ENCODE measurements around the gene VAMP7.
"Not testable (repeated sequence)": the region's sequence is repeated elsewhere in the genome, so short reads cannot be mapped to it uniquely, and the experiment has no call there.

The VAMP7 gene

DNA sequence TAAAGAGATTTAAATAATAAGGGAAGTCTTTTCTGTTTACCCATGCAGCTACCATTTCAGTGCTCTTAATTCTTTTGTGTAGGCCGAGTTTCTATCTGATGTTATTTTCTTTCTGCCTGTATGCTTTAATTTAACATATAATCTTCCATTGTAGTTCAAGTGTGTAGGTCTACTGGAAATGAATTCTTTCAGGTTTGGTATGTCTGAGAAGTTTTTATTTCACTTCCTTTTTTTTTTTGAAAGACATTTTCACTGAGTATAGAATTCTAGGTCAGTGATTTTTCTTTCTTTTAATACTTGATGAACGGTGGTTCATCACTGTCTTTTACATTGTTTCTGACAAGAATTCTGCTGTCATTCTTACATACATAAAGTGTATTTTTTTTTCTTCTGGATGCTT, 42.1 kb downstream of the VAMP7 start:
- DNase-seq, result no peak

DNA sequence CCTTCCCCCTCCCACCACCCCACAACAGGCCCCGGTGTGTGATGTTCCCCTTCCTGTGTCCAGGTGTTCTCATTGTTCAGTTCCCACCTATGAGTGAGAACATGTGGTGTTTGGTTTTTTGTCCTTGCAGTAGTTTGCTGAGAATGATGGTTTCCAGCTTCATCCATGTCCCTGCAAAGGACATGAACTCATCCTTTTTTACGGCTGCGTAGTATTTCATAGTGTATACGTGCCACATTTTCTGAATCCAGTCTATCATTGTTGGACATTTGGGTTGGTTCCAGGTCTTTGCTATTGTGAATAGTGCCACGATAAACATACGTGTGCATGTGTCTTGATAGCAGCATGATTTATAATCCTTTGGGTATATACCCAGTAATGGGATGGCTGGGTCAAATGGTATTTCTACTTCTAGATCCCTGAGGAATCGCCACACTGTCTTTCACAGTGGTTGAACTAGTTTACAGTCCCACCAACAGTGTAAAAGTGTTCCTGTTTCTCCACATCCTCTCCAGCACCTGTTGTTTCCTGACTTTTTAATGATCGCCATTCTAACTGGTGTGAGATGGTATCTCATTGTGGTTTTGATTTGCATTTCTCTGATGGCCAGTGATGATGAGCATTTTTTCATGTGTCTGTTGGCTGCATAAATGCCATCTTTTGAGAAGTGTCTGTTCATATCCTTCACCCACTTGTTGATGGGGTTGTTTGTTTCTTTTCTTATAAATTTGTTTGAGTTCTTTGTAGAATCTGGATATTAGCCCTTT, 49.9 kb downstream of the VAMP7 start:
- not testable (repeated sequence) for DNase-seq

DNA sequence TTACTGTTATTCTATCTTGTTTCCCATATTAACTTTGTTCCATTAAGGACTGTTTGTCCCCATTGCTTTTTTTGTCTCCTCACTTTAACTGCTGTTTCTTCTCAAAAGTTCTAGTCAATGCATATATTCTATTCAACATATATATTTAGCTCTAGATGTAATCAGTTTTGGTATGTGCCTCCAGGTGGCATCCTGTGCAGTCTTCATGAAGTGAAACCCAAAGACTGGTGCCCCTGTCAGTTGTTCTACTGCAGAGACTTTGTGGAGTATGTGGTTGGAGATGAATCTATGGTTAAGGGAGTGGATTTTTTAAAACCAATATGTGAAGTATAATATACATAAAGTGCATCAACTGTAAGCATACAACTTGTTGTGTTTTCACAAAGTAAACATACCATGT, 57.0 kb downstream of the VAMP7 start:
- no peak for DNase-seq

DNA sequence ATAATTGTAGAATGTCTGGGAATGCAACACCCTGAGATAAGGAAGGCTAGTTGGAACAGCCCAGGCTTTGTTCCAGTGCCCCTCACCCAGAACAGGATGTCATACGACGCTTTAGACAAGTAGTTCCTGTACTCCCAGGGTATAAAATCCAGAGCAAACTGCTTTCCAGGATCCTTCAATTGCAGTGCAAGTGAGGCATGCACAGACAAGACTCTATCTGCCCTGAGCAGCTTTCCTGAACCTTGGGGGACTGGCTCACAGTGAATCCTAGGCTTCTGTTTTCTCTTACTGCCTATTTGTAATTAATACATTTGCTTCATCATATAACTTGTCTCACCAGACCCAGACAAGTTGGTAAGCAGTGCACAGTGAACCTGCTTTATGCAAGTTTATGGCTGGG, 68.0 kb downstream of the VAMP7 start:
- DNase-seq, result no peak

DNA sequence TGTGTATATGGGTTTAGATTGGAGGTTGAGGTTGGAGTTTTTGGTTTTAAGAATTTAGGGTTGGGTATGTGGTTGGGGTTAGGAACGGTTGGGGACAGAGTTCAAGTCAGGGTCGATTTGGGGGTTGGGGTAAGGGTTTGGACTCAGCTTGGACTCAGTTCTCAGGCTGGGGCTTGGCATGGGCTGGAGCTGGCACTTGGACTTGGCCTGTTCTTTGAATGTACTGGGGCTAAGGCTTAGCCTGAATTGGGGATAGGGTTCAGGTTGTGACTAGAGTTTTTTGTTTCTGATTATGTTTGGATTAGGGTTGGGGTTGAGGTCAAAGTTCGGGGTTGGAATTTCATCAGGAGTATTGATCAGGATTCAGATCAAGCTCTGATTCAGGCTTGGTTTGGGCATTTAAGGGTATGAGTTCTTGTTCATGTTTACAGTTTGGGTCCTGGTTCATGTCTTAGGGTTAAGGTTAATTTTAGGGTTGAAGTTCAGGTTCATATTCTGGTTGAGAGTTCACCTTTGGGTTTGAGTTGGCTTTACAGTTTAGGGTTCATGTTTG, 70.2 kb downstream of the VAMP7 start:
- DNase-seq, result no peak

DNA sequence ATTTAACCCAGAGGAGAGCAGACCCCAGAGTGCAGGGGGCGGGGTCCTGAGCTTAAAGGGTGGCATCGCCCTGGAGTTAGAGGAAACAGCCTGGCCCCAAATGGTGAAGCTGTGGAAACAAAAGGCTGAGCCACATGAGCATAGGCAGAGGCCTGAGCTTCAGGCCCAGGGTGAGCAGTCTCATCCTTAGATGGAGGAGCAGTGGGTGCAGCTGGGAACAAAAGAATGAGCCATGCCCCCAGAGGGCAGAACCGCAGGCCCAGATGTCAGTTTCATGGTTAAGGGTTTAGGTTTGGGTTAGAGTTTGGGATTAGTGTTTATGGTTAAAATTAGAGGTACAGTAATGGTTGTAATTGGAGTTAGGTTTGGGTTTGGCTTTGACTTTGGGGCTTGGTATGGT, 71.9 kb downstream of the VAMP7 start:
- DNase-seq, result no peak

DNA sequence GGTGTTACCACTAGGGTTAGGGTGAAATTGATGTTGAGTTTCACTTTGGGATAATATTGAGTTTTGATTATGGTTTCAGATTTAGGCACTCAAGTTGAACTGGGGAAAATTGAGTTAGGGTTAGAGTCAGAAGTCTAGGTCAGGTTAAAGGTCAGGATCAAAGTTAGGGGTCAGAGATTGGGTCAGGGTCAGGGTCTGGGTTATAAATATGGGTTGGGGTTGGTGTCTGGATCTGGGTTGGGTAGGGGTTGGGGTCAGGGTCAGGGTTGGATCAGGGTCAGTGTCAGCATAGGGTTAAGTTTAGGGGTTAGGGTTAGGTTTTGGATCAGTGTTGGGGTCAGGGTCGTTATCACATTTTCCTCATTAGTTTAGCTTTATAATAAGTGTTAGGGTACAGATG, 73.6 kb downstream of the VAMP7 start:
- DNase-seq, result no peak

DNA sequence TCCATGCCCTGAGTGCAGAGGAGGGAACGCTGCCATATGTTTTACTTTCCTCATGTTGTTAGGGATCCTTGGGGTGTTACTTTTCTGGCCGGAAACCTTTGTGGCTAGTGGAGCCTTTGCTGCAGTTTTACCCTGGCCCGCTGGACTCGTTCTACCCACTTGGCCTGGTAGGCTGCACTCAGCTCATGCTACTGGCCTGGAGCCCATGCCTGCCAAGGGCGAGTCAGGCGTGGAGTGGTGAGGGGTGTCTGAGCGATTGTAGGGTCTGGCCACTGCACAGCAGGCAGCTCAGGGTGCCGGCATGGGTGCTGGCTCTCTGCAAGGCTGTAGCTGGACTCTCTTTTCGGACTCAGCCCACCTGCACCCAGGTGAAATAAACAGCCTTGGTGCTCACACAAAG, 75.0 kb downstream of the VAMP7 start:
- no peak for DNase-seq

DNA sequence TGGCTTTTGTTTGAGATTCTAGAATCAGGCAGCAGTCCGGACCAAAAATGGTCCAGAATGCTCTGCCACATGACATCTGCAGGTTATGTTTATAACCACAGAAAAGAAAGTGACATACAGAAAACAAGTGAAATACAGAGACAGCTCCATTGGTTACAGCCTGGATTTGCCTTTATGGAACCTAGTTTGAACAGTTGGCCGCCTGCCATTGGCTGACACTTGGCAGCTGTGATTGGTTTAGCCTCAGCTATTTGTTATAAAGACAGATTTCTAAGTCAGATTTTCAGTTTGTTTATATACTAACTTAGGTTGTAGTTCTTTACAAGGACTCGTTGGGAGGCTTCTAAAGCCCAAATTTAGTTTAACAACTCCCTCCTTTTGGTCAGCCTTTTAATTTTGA, 75.5 kb downstream of the VAMP7 start:
- DNase-seq, result no peak

DNA sequence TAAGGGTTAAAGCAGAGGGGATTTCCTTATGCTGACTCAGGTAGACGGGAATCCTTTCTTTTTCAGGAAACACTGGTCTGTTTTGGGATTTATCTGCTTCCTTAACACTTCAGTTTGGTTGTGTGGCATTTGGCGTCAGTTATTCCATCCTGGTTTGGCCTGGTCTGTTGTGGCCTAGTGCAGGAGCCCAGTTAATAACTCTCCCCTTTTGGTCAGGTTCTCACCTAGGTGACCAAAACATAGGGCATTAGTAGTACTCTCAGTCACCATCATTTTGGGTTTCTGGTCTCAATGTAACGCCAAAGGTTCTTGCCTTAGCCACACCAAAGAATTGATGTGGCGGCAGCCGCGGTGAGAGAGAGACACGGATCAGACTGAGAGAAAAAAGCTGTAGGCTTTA, 76.7 kb downstream of the VAMP7 start:
- DNase-seq, result no peak

DNA sequence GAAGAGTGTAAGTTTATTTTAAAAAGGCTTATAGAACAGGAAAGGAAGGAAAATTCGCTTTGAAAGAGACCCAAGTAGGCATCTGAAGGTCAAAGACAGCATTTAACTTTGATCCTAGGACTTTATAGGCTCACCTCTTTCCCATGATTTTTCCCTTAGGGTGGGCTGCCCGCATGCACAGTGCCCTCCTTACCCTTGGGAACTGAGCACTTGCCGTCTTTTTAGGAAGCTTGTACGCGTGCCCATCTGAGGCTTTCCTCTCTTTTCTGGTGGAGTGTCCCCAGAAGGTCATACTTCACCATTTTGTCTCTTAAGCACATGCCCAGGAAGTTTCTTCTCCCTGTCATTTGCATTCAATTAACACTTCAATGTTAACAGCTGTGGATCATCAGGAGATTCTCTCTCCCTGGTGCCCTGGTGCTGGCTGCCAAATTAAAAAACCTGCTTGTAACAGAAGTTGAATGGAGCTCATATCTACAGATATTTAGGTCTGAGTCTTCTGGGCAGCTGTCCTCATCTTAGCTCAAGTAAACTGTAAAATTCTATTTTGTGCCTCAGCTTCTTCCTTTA, 78.0 kb downstream of the VAMP7 start:
- no peak for DNase-seq

DNA sequence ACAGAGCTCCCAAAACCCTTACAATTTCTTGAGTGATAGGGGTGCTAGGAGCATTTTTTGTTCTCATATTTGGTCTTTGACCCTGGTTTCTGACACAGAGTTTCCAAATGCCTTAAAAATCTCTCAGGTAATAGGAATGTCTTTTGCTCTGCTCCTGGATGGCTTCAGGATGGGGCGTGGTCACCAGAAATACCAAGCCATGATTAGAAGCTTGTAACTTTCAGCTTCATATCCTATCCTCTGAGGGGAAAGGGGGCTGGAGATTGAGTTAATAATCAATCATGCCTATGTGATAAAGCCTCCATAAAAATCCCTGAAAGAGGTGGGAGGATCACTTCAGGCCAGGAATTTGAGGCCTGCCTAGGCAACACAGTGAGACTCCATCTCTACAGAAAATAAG, 81.8 kb downstream of the VAMP7 start:
- no peak for DNase-seq

DNA sequence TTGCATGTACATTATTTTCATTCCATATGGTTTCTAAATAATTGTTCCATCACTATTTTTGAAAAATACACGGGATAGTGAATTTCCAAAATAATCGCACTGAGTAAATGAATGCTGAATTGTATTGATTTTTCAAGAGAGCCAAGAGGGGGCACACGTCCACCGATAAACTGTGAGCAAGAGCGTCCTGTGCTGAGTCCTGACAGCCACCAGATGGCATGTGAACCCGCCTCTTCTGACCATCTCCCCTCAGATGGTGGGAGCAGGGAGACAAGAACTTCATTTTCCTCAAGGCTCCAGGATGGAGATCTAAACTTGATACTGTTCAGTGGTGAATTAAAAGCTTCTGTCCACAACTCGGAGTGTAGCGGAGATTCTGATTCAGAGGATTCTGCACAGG, 85.7 kb downstream of the VAMP7 start:
- DNase-seq, result no peak

DNA sequence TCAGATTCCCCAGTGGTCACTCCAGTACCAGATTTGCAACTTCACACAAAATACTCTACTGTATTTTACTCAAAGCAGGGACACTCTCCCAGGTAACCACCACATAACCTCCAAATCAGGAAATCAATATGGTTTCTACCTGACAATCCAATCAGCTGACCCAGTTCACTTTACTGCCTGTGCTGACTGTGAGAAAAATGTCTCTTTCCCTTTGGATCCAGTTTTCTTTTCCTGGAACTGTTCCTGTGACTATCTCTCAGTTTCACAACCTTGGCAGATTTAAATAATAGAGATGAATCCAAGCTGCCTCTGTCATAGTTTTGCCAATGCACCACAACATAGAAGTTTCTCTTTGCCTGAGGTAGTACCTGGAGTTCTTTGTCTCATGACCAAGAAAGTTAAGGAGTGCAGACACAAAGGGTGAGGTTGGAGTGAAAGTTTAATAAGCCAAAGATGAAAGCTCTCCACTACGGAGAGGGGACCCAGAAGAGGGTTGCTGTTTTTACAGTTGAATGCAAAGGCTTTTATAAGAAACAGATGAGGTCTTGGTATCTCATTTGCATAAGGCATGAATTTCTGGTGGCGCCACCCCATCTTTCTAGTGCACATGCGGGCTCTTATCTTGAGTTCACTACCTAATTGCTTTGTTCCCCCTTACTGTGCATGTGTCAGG, 86.6 kb downstream of the VAMP7 start:
- no peak for DNase-seq

DNA sequence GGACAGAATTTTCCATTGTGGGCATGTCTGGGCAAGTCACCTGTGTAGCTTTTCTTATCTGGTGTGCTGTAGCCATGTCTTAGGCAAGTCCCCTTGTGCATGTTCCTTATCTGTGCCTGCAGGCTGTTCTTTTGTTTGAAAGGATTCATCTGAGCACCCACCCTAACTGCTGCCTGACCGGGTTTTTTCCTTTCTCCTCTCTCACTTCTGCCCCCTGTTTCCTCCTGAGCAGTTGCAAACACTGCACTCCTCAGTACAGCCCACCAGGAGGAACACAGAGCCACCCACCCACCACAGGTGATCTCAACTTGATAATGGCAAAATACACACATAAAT, 87.1 kb downstream of the VAMP7 start:
- no peak for DNase-seq

DNA sequence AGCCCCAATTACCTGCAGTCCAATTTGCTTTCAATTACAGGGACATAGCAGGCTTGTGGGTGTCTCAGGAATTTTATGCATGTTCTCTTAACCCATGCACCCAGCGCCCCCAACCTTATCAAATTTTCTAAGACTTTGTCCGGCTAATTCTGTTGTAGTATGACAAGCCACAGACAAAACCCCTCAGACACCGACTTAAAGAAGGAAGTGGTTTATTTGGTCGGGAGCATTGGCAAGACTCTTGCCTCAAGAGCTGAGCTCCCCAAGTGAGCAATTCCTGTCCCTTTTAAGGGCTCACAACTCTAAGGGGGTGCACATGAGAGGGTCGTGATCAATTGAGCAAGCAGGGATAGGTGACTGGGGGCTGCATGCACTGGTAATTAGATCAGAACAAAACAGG, 87.6 kb downstream of the VAMP7 start:
- no peak for DNase-seq

DNA sequence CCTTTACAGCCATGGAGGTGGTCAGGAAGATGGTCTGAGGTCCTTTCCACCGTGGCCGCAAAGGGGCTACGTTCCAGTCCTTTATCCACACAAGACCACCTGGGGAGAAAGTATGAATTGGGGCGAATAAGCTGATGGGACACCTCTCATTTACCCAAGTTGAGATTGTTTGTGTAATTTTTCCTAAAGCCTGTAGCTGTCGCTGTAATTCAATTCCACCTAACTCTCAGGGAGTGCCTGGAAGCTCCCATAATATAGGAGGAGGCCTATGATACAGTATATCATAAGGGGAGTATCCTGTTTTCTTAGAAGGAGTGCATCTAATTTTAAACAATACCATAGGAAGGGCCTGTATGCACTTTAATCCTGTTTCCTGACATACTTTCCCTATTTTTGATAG, 90.5 kb downstream of the VAMP7 start:
- DNase-seq, result not testable (repeated sequence)

DNA sequence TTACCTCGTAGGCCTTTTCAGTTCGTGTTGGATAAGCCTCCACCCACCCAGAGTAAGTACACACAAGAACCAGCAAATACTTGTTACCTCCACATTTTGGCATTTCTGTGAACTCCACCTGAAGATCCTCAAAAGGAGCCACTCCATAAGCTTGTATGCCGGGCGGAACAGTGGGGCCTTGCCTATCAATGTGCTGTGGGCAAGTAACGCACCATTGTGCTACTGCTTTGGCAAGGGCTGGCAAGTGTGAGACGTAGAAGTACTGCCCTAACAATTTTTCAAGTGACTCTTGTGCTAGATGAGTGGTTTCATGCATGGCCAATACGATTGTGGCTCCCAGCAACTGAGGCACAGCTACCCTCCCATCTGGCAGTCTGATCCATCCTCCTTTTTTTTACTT, 91.1 kb downstream of the VAMP7 start:
- not testable (repeated sequence) for DNase-seq

DNA sequence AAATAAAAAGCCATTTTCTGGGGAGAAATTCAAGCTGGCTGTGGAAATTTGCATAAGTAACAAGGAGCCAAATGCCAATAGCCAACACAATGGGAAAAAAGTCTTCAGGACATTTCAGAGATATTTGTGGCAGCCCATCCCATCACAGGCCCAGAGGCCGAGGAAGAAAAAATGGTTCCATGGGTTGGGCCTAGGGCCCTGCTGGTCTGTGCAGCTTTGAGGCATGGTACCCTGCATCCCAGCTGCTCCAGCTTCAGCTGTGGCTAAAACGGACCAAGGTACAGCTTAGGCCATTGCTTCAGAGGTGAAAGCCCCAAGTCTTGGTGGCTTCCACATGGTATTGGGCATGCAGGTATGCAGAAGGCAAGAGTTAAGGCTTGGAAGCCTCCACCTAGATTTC, 102.2 kb downstream of the VAMP7 start:
- no peak for DNase-seq

DNA sequence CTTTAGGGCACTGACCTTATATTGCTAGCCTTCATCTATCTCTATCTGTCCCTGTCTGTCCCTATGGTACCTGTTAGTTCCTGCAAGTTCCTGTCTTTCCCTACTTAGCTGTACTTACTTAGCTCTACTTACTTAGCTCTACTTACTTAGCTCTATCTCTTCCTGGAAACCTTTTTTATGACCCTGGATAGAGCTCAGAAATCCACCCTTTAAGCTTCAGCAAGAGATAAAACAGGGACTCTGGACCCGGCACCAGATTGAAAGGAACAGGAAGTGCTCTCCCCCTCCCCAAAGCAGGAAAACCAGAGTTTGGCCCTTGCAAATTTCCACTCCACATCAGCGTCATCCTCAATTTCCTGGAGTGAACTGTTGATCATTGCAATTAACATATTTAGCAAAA, 104.1 kb downstream of the VAMP7 start:
- DNase-seq, result no peak

DNA sequence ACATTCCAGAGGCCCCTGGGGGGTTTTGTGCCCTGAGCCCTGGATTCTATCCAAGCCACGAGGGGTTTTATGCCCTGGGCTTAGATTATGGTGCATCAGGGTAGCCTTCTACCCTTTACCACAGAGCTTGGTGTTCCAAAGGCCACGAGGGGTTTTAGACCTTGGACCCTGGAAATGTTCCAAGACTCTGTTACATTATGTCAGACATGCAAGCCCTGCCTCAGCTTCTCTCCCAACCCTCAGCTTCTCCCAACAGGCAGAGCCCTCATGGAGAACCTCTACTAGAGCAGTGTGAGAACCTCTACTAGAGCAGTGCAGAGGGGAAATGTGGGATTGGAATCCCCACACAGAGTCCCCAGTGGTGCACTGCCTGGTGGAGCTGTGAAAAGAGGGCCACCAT, 105.8 kb downstream of the VAMP7 start:
- not testable (repeated sequence) for DNase-seq

DNA sequence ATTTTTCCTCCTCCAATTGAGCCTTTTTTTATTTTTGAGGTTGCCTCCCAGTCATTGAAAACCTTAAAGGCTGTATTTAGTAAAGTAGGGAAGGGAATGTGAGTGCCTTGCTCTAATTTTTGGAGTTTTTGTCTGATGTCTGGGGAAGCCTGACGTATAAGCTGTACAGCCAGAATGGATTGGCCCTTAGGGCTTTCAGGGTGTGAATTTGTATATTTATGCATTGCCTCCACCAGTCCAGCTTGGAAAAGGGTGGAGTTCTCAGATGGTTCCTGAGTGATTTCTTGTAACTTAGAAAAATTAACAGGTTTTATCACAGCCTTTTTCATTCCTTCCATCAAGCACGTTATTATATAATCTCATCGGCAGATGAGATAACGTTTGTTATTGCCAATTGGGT, 107.7 kb downstream of the VAMP7 start:
- no peak for DNase-seq

Measured in stimulated activated CD4-positive, alpha-beta T cell treated with anti-CD3 and anti-CD28 coated beads, Interleukin-4, amount 100 ng/mL, for 1 hour (primary cell).